ENCODE measurements around the gene RPRD1B.

The RPRD1B gene

GRCh38 chr20:38108986-38109541 is 75.5 kb downstream of the RPRD1B start:
- no peak for DNase-seq (ENCODE audit: low read depth)
- no peak overlapping the region for H3K4me3 ChIP-seq (ENCODE audit: low read length)
- TF ChIP-seq CTCF (IDR thresholded peaks at IDR 0.05; ENCODE audit: insufficient read depth, low read depth, low read length, missing control alignments), result no peak

GRCh38 chr20:38109591-38110524 is 76.3 kb downstream of the RPRD1B start:
- peak; percentile 87 for DNase-seq (ENCODE audit: low read depth)
- H3K4me3 ChIP-seq (ENCODE audit: low read length), result no peak overlapping the region
- TF ChIP-seq CTCF (IDR thresholded peaks at IDR 0.05; ENCODE audit: insufficient read depth, low read depth, low read length, missing control alignments), result no peak

- DNase-seq (ENCODE audit: low read depth), result no peak
- H3K4me3 ChIP-seq (ENCODE audit: low read length), result no peak overlapping the region
- no peak for TF ChIP-seq CTCF (IDR thresholded peaks at IDR 0.05; ENCODE audit: insufficient read depth, low read depth, low read length, missing control alignments)
These were observed 77.1 kb downstream of the RPRD1B start for GRCh38 chr20:38110525-38111178.

GRCh38 chr20:38111366-38112232 is 78.1 kb downstream of the RPRD1B start:
- H3K4me3 ChIP-seq (ENCODE audit: low read length), result no peak overlapping the region
- TF ChIP-seq CTCF (IDR thresholded peaks at IDR 0.05; ENCODE audit: insufficient read depth, low read depth, low read length, missing control alignments), result no peak
- DNase-seq (ENCODE audit: low read depth), result no peak

GRCh38 chr20:38112261-38112929 is 78.8 kb downstream of the RPRD1B start:
- no peak overlapping the region for H3K4me3 ChIP-seq (ENCODE audit: low read length)
- TF ChIP-seq CTCF (IDR thresholded peaks at IDR 0.05; ENCODE audit: insufficient read depth, low read depth, low read length, missing control alignments), result no peak
- no peak for DNase-seq (ENCODE audit: low read depth)

GRCh38 chr20:38112930-38113294 is 79.4 kb downstream of the RPRD1B start:
- H3K4me3 ChIP-seq (ENCODE audit: low read length), result no peak overlapping the region
- DNase-seq (ENCODE audit: low read depth), result no peak
- TF ChIP-seq CTCF (IDR thresholded peaks at IDR 0.05; ENCODE audit: insufficient read depth, low read depth, low read length, missing control alignments), result no peak

All from epithelial cell of esophagus (primary cell).